ENCODE results near the gene ABCA7. TPM values are rescaled to one million over a fixed set of nuclear protein-coding genes. Genes with fewer than 3 reads are reported as not detected.

The ABCA7 gene
- total RNA-seq, 2 donors from 2014 or later = 33.7 to 87.3 TPM

GRCh38 chr19:1102407-1103131, 62.7 kb downstream of the ABCA7 start:
- TF ChIP-seq POLR2A (IDR thresholded peaks at IDR 0.05) (no peak), CTCF (IDR thresholded peaks at IDR 0.05) (no peak)
- Histone ChIP-seq H3K4me1 (peaks cover 42% of the 10 kb centered on the region), H3K4me3 (no peak overlapping the region), H3K9me3 (no peaks in the 10 kb centered on the region), H3K27me3 (no peaks in the 10 kb centered on the region), H3K36me3 (replicated peaks in 1 of 2; ENCODE audit: insufficient read depth in 1 of 2, low read depth in 2 of 2) (no peaks in the 10 kb centered on the region), H3K27ac (peak overlapping the region; percentile 28 to 99 (median 91))
- ATAC-seq = peak; percentile 13
- peak in 3 of 4 donors; percentile 54 to 89 (median 82) for DNase-seq
- intact Hi-C loops (cut with DNase I) = no loop called here
- WGBS, 2 donors = 55 to 61% methylated on average over 15 to 17 of the region's 17 CpGs

DNA sequence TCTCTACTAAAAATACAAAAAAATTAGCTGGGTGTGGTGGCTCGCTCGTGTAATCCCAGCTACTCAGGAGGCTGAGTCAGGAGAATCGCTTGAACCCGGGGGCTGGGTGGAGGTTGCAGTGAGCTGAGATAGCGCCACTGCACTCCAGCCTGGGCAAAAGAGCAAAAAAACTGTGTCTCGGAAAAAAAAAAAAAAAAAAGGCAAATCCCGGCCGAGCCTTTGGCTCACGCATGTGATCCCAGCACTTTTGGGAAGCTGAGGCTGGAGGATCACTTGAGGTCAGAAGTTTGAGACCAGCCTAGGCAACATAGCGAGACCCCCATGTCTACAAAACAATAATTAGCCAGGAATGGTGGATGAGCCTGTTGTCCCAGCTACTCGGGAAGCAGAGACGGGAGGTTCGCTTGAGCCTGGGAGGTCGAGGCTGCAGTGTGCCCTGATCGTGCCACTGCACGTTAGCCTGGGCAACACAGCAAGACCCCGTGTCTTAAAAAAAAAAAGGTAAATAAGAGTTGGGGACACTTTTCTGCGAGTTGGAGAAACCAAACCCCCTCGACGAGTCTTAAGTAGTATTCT, 63.3 kb downstream of the ABCA7 start:
- Histone ChIP-seq H3K27me3 (no peaks in the 10 kb centered on the region), H3K27ac (peak overlapping the region; percentile 69 to 99 (median 91)), H3K4me3 (no peak overlapping the region), H3K4me1 (peaks cover 42% of the 10 kb centered on the region), H3K9me3 (no peaks in the 10 kb centered on the region), H3K36me3 (replicated peaks in 1 of 2; ENCODE audit: insufficient read depth in 1 of 2, low read depth in 2 of 2) (no peaks in the 10 kb centered on the region)
- TF ChIP-seq CTCF (IDR thresholded peaks at IDR 0.05) (no peak), POLR2A (IDR thresholded peaks at IDR 0.05) (no peak)
- 30 to 40% methylated on average over 18 to 20 of the region's 20 CpGs for WGBS, 2 donors
- ATAC-seq = no peak
- intact Hi-C loops (cut with DNase I) = no loop called here
- DNase-seq = no peak

- H3K27me3 ChIP-seq = no peaks in the 10 kb centered on the region
- intact Hi-C loops (cut with DNase I) = no loop called here
- DNase-seq (peak; percentile 99 to 100 (median 99)), ATAC-seq (peak; percentile 93)
- H3K4me1 ChIP-seq = peaks cover 42% of the 10 kb centered on the region
- H3K36me3 ChIP-seq (replicated peaks in 1 of 2; ENCODE audit: insufficient read depth in 1 of 2, low read depth in 2 of 2) = no peaks in the 10 kb centered on the region
- no peaks in the 10 kb centered on the region for H3K9me3 ChIP-seq
- no peak for TF ChIP-seq CTCF (IDR thresholded peaks at IDR 0.05)
- peak; percentile 92 to 99 (median 96) for TF ChIP-seq POLR2A (IDR thresholded peaks at IDR 0.05)
- WGBS, 2 donors = 0% methylated on average over 12 to 66 of the region's 75 CpGs
- peak within 1 kb of the TSS; percentile 48 to 72 for H3K4me3 ChIP-seq
- peak within 1 kb of the TSS; percentile 94 to 99 (median 98) for H3K27ac ChIP-seq
Measured at GRCh38 chr19:1103708-1104310, 63.9 kb downstream of the ABCA7 start, which contains the start of gene GPX4. TSS of gene GPX4 (plus strand) at chr19:1103994. CDS start at chr19:1104044, 50 bp downstream.

- intact Hi-C loops (cut with DNase I) = no loop called here
- 0% methylated on average over 2 to 49 of the region's 93 CpGs for WGBS, 2 donors
Measured at GRCh38 chr19:1104311-1105007, 64.6 kb downstream of the ABCA7 start.

More at GRCh38 chr19:1104311-1105007, 64.6 kb downstream of the ABCA7 start:
- ATAC-seq (peak; percentile 35), DNase-seq (peak; percentile 69 to 79 (median 74))
- Histone ChIP-seq H3K4me1 (peaks cover 42% of the 10 kb centered on the region), H3K27ac (peak overlapping the region; percentile 94 to 99 (median 98)), H3K27me3 (no peaks in the 10 kb centered on the region), H3K9me3 (no peaks in the 10 kb centered on the region), H3K4me3 (peak overlapping the region; percentile 48 to 72), H3K36me3 (replicated peaks in 1 of 2; ENCODE audit: insufficient read depth in 1 of 2, low read depth in 2 of 2) (no peaks in the 10 kb centered on the region)
- no peak for TF ChIP-seq CTCF (IDR thresholded peaks at IDR 0.05)
- TF ChIP-seq POLR2A (IDR thresholded peaks at IDR 0.05) = no peak
